Tibial nerve (tissue), 4 donors: ENCODE results near the gene COX4I2. TPM values are rescaled to one million over a fixed set of nuclear protein-coding genes. Genes with fewer than 3 reads are reported as not detected.
A peak's percentile ranks its signal among the peaks of the same experiment; 100 is the strongest.

Experiments
- DNase-seq, 2 donors: peaks; one replicate each; pipeline ENCODE4 v3.0.0-alpha.2; 2019; ENCODE audit warnings: low spot score in 2 of 2
- H3K27ac ChIP-seq, 4 donors: fragments of 200-600 bp; sonication (generic) in 3 of 4; one replicate each; pipeline ENCODE4 v1.5.1; 2017 to 2019; ENCODE audit warnings: mild to moderate bottlenecking in 1 of 4
- H3K27me3 ChIP-seq, 2 donors: fragments of 200-600 bp; sonication (generic) in 1 of 2; one replicate each; pipeline versions ENCODE4 v1.5.1 to v1.6.0; 2017 to 2019
- H3K36me3 ChIP-seq, 3 donors: fragments of 200-600 bp; sonication (generic); one replicate each; pipeline ENCODE4 v1.5.1; 2018 to 2019
- H3K4me1 ChIP-seq, 4 donors: fragments of 200-600 bp; sonication (generic) in 3 of 4; one replicate each; pipeline ENCODE4 v1.5.1; 2017 to 2019
- H3K4me3 ChIP-seq, 4 donors: fragments of 200-600 bp; sonication (generic) in 3 of 4; one replicate each; pipeline ENCODE4 v1.5.1; 2017 to 2019; ENCODE audit warnings: mild to moderate bottlenecking in 1 of 4, moderate library complexity in 1 of 4
- H3K9me3 ChIP-seq, 4 donors: fragments of 200-600 bp; sonication (generic) in 3 of 4; one replicate each; pipeline ENCODE4 v1.5.1; 2017 to 2019
- CTCF ChIP-seq, 5 experiments: fragments of 200-600 bp in 3 of 5; fragments of 450-650 bp in 2 of 5; sonication (generic) in 3 of 5; IDR thresholded peaks; one replicate each; pipeline ENCODE4 v1.5.1; 2016 to 2019; ENCODE audit warnings: antibody characterized with exemption in 5 of 5, mild to moderate bottlenecking in 3 of 5, moderate library complexity in 2 of 5
- EP300 ChIP-seq, 2 donors: sonication (generic); formaldehyde crosslinking; IDR thresholded peaks; one replicate each; pipeline ENCODE4 v1.6.1; 2017; ENCODE audit warnings: antibody characterized with exemption in 2 of 2, mild to moderate bottlenecking in 1 of 2
- POLR2A ChIP-seq, 2 donors: fragments of 450-650 bp; IDR thresholded peaks; one replicate each; pipeline ENCODE4 v1.6.1; 2017; ENCODE audit warnings: antibody characterized with exemption in 2 of 2, mild to moderate bottlenecking in 2 of 2, moderate library complexity in 2 of 2
- WGBS, 2 donors: methylation state at CpG; one replicate each; pipeline ENCODE4 v1.1.5; 2018; 5-methylcytosine and 5-hydroxymethylcytosine counted together
- total RNA-seq, 4 donors: library from RNA; depleted of rRNA; stranded (reverse); fragments of >200 nt; gene quantifications; one replicate each; pipeline ENCODE4 v1.1.0, GENCODE V29; 2016

COX4I2 gene
- total RNA-seq, 4 donors from 2014 or later = 1.6 to 8.2 (median 4.2) TPM; not detected in 1

GRCh38 chr20:31684153-31685015, 46.7 kb downstream of the COX4I2 start:
- TF ChIP-seq POLR2A (IDR thresholded peaks at IDR 0.05) = no peak
- no peak for TF ChIP-seq EP300 (IDR thresholded peaks at IDR 0.05)
- no peak for TF ChIP-seq CTCF (IDR thresholded peaks at IDR 0.05)
- Histone ChIP-seq H3K4me1 (peaks cover 0 to 83% (median 7%) of the 10 kb centered on the region in 4 donors), H3K9me3 (no peaks in the 10 kb centered on the region), H3K27ac (peak overlapping the region in 2 of 4 donors; percentile 37 to 61), H3K36me3 (peaks cover 0 to 39% (median 0%) of the 10 kb centered on the region in 3 donors), H3K27me3 (no peaks in the 10 kb centered on the region), H3K4me3 (no peak overlapping the region)
- 77 to 81% methylated on average over 11 of the region's 11 CpGs for WGBS, 2 donors
- no peak for DNase-seq

GRCh38 chr20:31685853-31686643, 48.3 kb downstream of the COX4I2 start:
- Histone ChIP-seq H3K27me3 (no peaks in the 10 kb centered on the region), H3K4me3 (no peak overlapping the region), H3K9me3 (no peaks in the 10 kb centered on the region), H3K27ac (peak overlapping the region in 1 of 4 donors; percentile 52), H3K4me1 (peaks cover 0 to 76% (median 10%) of the 10 kb centered on the region in 4 donors), H3K36me3 (peaks cover 0 to 34% (median 0%) of the 10 kb centered on the region in 3 donors)
- TF ChIP-seq CTCF (IDR thresholded peaks at IDR 0.05) (no peak), POLR2A (IDR thresholded peaks at IDR 0.05) (no peak), EP300 (IDR thresholded peaks at IDR 0.05) (no peak)
- 90 to 91% methylated on average over 2 of the region's 2 CpGs for WGBS, 2 donors
- DNase-seq = no peak

- TF ChIP-seq POLR2A (IDR thresholded peaks at IDR 0.05) (no peak), EP300 (IDR thresholded peaks at IDR 0.05) (no peak), CTCF (IDR thresholded peaks at IDR 0.05) (no peak)
- no peak for DNase-seq
- peaks cover 0 to 42% (median 0%) of the 10 kb centered on the region in 3 donors for H3K36me3 ChIP-seq
- H3K4me1 ChIP-seq = peaks cover 0 to 73% (median 17%) of the 10 kb centered on the region in 4 donors
- WGBS, 2 donors = 97 to 98% methylated on average over 3 of the region's 3 CpGs
- H3K27ac ChIP-seq = peak overlapping the region in 2 of 4 donors; percentile 2 to 29
- H3K9me3 ChIP-seq = no peaks in the 10 kb centered on the region
- no peak overlapping the region for H3K4me3 ChIP-seq
- no peaks in the 10 kb centered on the region for H3K27me3 ChIP-seq
Observed at GRCh38 chr20:31687777-31688176, 50.1 kb downstream of the COX4I2 start.

GRCh38 chr20:31689141-31689540, 51.4 kb downstream of the COX4I2 start:
- Histone ChIP-seq H3K27me3 (no peaks in the 10 kb centered on the region), H3K4me1 (peaks cover 0 to 74% (median 23%) of the 10 kb centered on the region in 4 donors), H3K9me3 (no peaks in the 10 kb centered on the region), H3K4me3 (no peak overlapping the region), H3K36me3 (peaks cover 0 to 38% (median 0%) of the 10 kb centered on the region in 3 donors), H3K27ac (peak overlapping the region in 2 of 4 donors; percentile 44 to 72)
- DNase-seq = no peak
- TF ChIP-seq POLR2A (IDR thresholded peaks at IDR 0.05) = no peak
- no peak for TF ChIP-seq EP300 (IDR thresholded peaks at IDR 0.05)
- TF ChIP-seq CTCF (IDR thresholded peaks at IDR 0.05) = no peak
- WGBS, 2 donors = 81 to 94% methylated on average over 5 of the region's 5 CpGs
